HUES48 (cell line): Measurements from ENCODE around the gene ERN1.

Source experiments
- H3K27ac ChIP-seq: one replicate; pipeline ENCODE4 v1.7.0; 2013; ENCODE audit warnings: low read depth, low read length, inconsistent platforms
- H3K27me3 ChIP-seq: 2 replicates; pipeline ENCODE4 v1.6.1; 2013; ENCODE audit warnings: mild to moderate bottlenecking, low read length; ENCODE audit not compliant: control insufficient read depth, insufficient read depth
- H3K36me3 ChIP-seq: 2 replicates; pipeline ENCODE4 v1.6.1; 2013; ENCODE audit warnings: low read length; ENCODE audit not compliant: control insufficient read depth, insufficient read depth
- H3K4me1 ChIP-seq: 2 replicates; pipeline ENCODE4 v1.6.1; 2013; ENCODE audit warnings: mild to moderate bottlenecking, low read length; ENCODE audit not compliant: control insufficient read depth, insufficient read depth
- H3K4me3 ChIP-seq: 2 replicates; pipeline ENCODE4 v1.5.1; 2013; ENCODE audit warnings: mild to moderate bottlenecking, low read depth, low read length
- H3K9ac ChIP-seq: 2 replicates; pipeline ENCODE4 v1.6.1; 2013; ENCODE audit warnings: mild to moderate bottlenecking, low read depth, low read length, moderate library complexity
- H3K9me3 ChIP-seq: 2 replicates; pipeline ENCODE4 v1.6.1; 2013; ENCODE audit warnings: low read length; ENCODE audit not compliant: control insufficient read depth, insufficient read depth

Gene ERN1

DNA sequence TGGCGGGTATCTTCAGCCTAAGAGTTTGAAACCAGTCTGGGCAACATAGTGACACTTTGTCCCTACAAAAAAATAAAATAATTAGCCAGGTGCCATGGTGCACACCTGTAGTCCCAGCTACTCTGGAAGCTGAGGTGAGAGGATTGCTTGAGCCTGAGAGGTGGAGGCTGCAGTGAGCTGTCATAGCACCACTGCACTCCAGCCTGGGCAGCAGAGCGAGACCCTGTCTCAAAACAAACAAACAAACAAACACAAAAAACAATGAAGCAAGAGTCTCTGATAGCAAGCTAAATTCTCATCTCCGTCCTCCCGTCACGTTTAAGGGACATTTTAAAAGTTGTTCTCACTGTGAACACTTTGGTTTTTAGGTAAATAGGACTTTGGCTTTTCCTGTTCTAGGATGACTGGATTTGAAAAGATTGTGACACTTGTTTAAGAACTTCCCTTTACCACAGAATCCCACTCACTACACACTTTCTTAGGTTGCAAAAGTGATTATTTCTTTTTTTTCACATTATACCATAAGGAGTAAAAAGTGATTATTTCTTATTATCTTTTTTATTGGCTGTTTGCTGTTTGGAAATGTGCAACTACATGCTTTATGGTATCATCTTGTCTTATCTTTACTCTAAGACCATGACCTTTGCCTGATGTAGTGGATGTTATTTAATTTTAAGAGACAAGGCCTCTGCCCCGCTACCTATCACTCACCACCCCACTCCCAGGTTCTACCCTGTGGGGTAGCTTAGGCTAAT lies 4.4 kb upstream of the ERN1 start:
- H3K27ac ChIP-seq, result no peak overlapping the region
- H3K9ac ChIP-seq, result no peak overlapping the region
- no peaks in the 10 kb centered on the region for H3K4me1 ChIP-seq

DNA sequence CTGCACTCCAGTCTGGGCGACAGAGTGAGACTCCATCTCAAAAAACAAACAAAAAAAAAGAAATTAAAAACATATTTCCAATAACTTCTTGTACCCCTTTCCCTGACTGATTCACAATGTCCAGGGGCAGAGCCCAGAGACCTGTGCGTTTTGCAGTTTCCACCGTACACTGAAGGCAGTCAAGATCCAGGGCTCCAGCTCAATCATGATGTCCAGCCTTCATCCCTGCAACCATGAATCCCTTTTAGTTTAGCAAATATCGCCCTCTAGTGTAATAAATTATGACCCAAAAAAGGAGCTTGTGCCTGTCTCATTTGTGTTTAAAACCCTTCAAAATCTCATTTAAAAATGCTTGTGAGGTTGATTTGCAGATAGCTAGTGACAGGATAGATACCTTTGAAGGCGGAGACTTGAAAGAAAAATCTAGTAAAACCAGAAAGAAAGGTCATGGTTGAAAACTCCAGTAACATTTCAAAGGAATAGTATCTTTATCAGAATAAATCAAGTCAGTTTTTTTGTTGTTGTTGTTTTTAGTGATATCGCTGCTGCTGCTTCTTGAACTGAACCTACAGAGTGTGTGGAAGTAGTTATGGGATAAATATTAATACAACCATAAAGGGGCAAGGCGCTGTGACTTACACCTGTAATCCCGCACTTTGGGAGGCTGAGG lies 3.7 kb upstream of the ERN1 start:
- Histone ChIP-seq H3K4me1 (peaks cover 5% of the 10 kb centered on the region), H3K27me3 (peaks cover 23% of the 10 kb centered on the region), H3K9me3 (no peaks in the 10 kb centered on the region), H3K27ac (no peak overlapping the region), H3K36me3 (no peaks in the 10 kb centered on the region), H3K4me3 (no peak overlapping the region), H3K9ac (no peak overlapping the region)

More for the DNA sequence above, 4.4 kb upstream of the ERN1 start:
- H3K27me3 ChIP-seq, result peaks cover 16% of the 10 kb centered on the region
- no peaks in the 10 kb centered on the region for H3K9me3 ChIP-seq
- no peak overlapping the region for H3K4me3 ChIP-seq
- no peaks in the 10 kb centered on the region for H3K36me3 ChIP-seq

- H3K27ac ChIP-seq, result no peak overlapping the region
- peaks cover 29% of the 10 kb centered on the region for H3K27me3 ChIP-seq
- peaks cover 5% of the 10 kb centered on the region for H3K4me1 ChIP-seq
- H3K36me3 ChIP-seq, result no peaks in the 10 kb centered on the region
- H3K9ac ChIP-seq, result no peak overlapping the region
- H3K4me3 ChIP-seq, result no peak overlapping the region
- H3K9me3 ChIP-seq, result no peaks in the 10 kb centered on the region
These were observed 1.8 kb upstream of the ERN1 start for GRCh38 chr17:64131606-64132270.

GRCh38 chr17:64130559-64131001 lies 636 bp upstream of the ERN1 start:
- H3K9ac ChIP-seq, result peak overlapping the region; percentile 59; the same call in 1 of the 2 replicates
- H3K36me3 ChIP-seq, result no peaks in the 10 kb centered on the region
- no peaks in the 10 kb centered on the region for H3K9me3 ChIP-seq
- peaks cover 29% of the 10 kb centered on the region for H3K27me3 ChIP-seq
- peak overlapping the region; percentile 57 for H3K4me3 ChIP-seq
- peaks cover 5% of the 10 kb centered on the region for H3K4me1 ChIP-seq
- H3K27ac ChIP-seq, result peak overlapping the region; percentile 8

- peak overlapping the region; percentile 57 for H3K27ac ChIP-seq
These were observed 504 bp downstream of the ERN1 start for GRCh38 chr17:64129515-64129764.

DNA sequence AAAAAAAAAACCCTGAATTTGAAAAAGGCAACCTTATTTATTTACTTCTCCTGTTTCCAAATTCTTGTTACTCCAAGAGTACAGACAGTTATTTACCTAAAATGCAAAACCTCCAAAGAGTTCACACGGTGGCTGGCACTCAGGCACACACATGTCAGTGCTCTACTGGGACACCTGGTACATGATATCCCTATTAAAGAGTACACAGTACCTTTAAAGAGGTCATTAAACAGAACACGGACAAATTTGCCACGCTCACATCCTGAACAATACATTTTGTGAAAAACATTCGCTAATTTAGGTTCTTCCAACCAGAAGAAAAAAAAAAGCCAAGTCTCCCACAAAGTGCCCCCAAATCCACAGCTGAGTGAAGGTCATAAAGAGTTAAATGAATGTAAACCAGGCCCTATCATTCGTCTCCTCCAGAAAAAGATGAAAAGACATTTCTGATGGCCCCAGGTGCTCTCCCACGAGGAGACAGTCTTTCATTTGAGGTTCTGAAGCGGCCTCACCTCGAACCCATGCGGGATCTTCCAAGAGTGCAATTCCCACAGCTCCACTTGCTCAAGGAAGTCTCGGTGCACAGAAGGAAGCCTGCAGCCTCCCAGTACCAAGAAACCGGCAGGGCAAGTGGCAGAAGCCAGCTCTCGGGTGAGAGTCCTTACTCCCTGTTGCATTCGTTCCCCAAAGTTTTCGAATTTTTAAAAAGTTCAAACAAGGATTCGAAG lies 993 bp downstream of the ERN1 start:
- Histone ChIP-seq H3K9me3 (no peaks in the 10 kb centered on the region), H3K27ac (no peak overlapping the region)

More at GRCh38 chr17:64129515-64129764, 504 bp downstream of the ERN1 start:
- Histone ChIP-seq H3K9ac (peak overlapping the region; percentile 21; the same call in 1 of the 2 replicates), H3K36me3 (no peaks in the 10 kb centered on the region), H3K9me3 (no peaks in the 10 kb centered on the region), H3K4me3 (peak overlapping the region; percentile 72), H3K4me1 (peaks cover 5% of the 10 kb centered on the region), H3K27me3 (peaks cover 29% of the 10 kb centered on the region)

DNA sequence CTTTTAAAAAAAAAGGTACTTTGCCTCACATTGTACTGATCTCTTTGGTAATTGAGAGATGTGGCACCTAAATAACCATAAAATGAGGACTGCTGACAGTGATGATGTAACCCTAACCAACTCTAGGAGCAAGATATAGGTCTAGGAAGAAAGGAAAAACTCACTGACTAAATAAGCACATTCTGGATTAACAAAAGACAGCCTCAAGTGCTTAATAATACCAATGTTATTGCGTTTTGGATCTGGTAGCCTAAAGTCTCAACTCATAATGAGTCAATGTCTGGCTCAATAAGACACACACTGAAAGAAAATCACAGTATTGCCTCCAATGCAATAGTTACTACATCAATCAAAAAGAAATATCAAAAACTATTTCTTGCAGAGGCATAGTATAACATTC lies 3.0 kb downstream of the ERN1 start:
- no peak overlapping the region for H3K4me3 ChIP-seq
- no peaks in the 10 kb centered on the region for H3K9me3 ChIP-seq
- H3K36me3 ChIP-seq, result no peaks in the 10 kb centered on the region
- H3K4me1 ChIP-seq, result peaks cover 5% of the 10 kb centered on the region
- H3K9ac ChIP-seq, result no peak overlapping the region
- no peak overlapping the region for H3K27ac ChIP-seq
- peaks cover 29% of the 10 kb centered on the region for H3K27me3 ChIP-seq

More for the DNA sequence above, 993 bp downstream of the ERN1 start:
- Histone ChIP-seq H3K9ac (peak overlapping the region; percentile 21; the same call in 1 of the 2 replicates), H3K4me3 (peak overlapping the region; percentile 72), H3K4me1 (peaks cover 5% of the 10 kb centered on the region), H3K36me3 (no peaks in the 10 kb centered on the region), H3K27me3 (peaks cover 29% of the 10 kb centered on the region)

DNA sequence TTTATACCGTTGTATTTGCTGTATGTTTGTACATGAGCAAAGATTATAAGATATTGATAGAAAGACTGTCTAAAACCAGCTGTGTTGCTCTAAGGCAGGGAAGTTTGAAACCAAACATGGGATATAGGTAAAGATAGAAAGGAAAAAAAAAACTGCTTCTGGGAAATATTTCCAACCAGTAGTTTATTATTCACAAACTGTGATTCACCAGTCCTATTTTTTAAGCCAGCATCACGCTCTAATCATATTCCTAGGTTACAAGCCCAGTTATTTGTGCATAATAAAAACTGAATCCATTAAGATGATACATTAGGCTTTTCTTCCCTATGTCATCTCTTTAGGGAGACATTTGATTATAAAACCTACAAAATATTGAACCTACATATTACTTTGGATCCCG lies 4.0 kb downstream of the ERN1 start:
- peaks cover 20% of the 10 kb centered on the region for H3K27me3 ChIP-seq
- no peaks in the 10 kb centered on the region for H3K36me3 ChIP-seq
- H3K9me3 ChIP-seq, result no peaks in the 10 kb centered on the region
- no peak overlapping the region for H3K27ac ChIP-seq
- peaks cover 5% of the 10 kb centered on the region for H3K4me1 ChIP-seq
- no peak overlapping the region for H3K9ac ChIP-seq
- H3K4me3 ChIP-seq, result no peak overlapping the region

GRCh38 chr17:64124609-64125008 lies 5.3 kb downstream of the ERN1 start:
- peaks cover 13% of the 10 kb centered on the region for H3K27me3 ChIP-seq
- peaks cover 5% of the 10 kb centered on the region for H3K4me1 ChIP-seq
- no peak overlapping the region for H3K4me3 ChIP-seq
- H3K36me3 ChIP-seq, result no peaks in the 10 kb centered on the region
- H3K27ac ChIP-seq, result no peak overlapping the region
- H3K9ac ChIP-seq, result no peak overlapping the region
- no peaks in the 10 kb centered on the region for H3K9me3 ChIP-seq

DNA sequence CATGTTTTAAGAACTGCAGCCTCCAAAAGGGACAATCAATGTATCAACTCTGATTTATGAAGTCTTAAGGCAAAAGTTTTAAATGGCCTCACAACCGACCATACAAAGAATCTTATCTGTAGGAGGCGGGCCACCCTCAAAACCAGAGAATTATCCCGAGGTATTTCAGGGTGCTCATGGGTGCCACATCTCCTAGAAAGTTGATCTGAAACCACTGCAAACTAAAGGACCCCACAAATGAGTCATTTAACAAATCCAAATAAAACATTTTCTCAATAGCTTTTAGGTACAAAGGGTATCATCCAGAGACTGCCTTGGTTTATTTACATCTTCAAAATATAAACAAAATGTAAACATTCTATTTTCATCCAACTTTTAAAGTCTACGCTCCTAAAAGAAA lies 6.8 kb downstream of the ERN1 start:
- H3K36me3 ChIP-seq, result no peaks in the 10 kb centered on the region
- H3K27me3 ChIP-seq, result peaks cover under 1% of the 10 kb centered on the region; the same call in 1 of the 2 replicates
- no peaks in the 10 kb centered on the region for H3K9me3 ChIP-seq
- H3K4me3 ChIP-seq, result no peak overlapping the region
- no peak overlapping the region for H3K27ac ChIP-seq
- no peak overlapping the region for H3K9ac ChIP-seq
- no peaks in the 10 kb centered on the region for H3K4me1 ChIP-seq
